Neural crest cell (in vitro differentiated cells): ENCODE data around the gene STX16. TPM values are rescaled to one million over a fixed set of nuclear protein-coding genes. Genes with fewer than 3 reads are reported as not detected.
A peak's percentile ranks its signal among the peaks of the same experiment; 100 is the strongest.

ENCODE experiments used
- DNase-seq: peaks from one replicate; pipeline ENCODE4 v3.0.0; 2021; ENCODE audit warnings: low read depth, mixed read lengths, low spot score
- H3K27ac Mint-ChIP-seq: one replicate; pipeline ENCODE4 v1.8.0; 2021; ENCODE audit warnings: mild to moderate bottlenecking, mixed read lengths; ENCODE audit not compliant: unreplicated experiment
- H3K27me3 Mint-ChIP-seq: 2 replicates; pipeline ENCODE4 v1.8.0; 2021; ENCODE audit warnings: low read depth, mild to moderate bottlenecking, mixed read lengths
- H3K36me3 Mint-ChIP-seq: 2 replicates; pipeline ENCODE4 v1.8.0; 2021; ENCODE audit warnings: low read depth, mild to moderate bottlenecking, mixed read lengths
- H3K4me1 Mint-ChIP-seq: 2 replicates; pipeline ENCODE4 v1.8.0; 2021; ENCODE audit warnings: mixed read lengths
- H3K4me3 Mint-ChIP-seq: one replicate; pipeline ENCODE4 v1.8.0; 2021; ENCODE audit warnings: mild to moderate bottlenecking, mixed read lengths
- H3K9me3 Mint-ChIP-seq: 2 replicates; pipeline ENCODE4 v1.8.0; 2021; ENCODE audit warnings: mixed read lengths
- CTCF ChIP-seq: fragments of 200-600 bp; sonication (generic); conservative IDR thresholded peaks from 2 replicates; pipeline ENCODE4 v1.5.0; 2021; ENCODE audit warnings: antibody characterized with exemption, mild to moderate bottlenecking
- total RNA-seq: library from RNA; stranded (reverse); gene quantifications from 2 replicates; pipeline ENCODE4 v1.2.1, GENCODE V29; 2021

The STX16 gene
- total RNA-seq, 1 donor from 2014 or later, result 58.7 TPM

GRCh38 chr20:58715391-58715800, 64.3 kb downstream of the STX16 start:
- DNase-seq, result no peak
- TF ChIP-seq CTCF, result no peak
- H3K36me3 Mint-ChIP-seq, result no peaks in the 10 kb centered on the region
- no peaks in the 10 kb centered on the region for H3K9me3 Mint-ChIP-seq
- H3K4me1 Mint-ChIP-seq, result peaks cover 28% of the 10 kb centered on the region
- no peak overlapping the region for H3K27ac Mint-ChIP-seq
- peaks cover 12% of the 10 kb centered on the region for H3K27me3 Mint-ChIP-seq
- H3K4me3 Mint-ChIP-seq, result no peak overlapping the region

GRCh38 chr20:58715801-58716475, 64.9 kb downstream of the STX16 start:
- DNase-seq, result no peak
- peaks cover 28% of the 10 kb centered on the region for H3K4me1 Mint-ChIP-seq
- H3K27ac Mint-ChIP-seq, result no peak overlapping the region
- peaks cover 15% of the 10 kb centered on the region for H3K27me3 Mint-ChIP-seq
- TF ChIP-seq CTCF, result no peak
- no peaks in the 10 kb centered on the region for H3K36me3 Mint-ChIP-seq
- H3K9me3 Mint-ChIP-seq, result no peaks in the 10 kb centered on the region
- no peak overlapping the region for H3K4me3 Mint-ChIP-seq

DNA sequence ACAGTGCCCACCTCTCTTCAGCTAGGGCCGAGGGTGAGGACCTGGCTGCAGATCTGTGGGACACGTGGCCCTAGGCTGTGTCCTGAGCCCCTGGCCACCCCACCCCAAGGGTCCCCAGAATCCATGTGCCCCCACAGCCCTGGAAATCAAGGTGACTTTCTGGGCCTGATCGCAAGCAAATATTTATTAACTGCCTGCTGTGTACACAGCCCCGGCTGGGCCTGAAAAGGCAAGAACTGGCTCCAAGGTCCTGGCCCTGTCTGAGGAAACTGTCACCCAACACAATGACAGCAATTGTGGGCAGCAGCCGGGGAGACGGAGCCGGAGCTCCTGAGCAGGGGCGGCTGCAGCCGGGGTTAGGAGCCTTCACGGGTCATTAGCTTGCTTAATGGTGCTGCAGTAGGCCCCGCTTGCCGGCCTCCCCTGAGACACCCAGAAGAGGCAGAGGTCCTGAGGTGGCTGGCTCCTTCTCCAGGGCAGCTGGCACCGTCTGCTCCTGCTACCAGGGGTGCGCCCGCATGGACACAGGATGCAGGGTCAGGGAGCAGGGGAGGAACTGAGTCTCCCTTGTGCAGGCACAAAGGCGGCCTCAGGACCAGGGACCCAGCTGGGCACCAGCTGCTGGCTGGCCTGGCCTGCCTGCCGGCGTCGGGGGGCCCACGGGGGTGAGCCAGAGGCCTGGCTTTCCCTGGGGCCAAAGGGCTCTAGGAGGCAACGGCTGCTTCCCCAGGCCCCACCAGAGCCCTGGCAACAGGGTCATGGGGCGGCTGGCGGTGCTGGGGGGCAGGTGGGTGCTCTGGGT, 65.6 kb downstream of the STX16 start:
- H3K27ac Mint-ChIP-seq, result peak overlapping the region; percentile 86
- no peaks in the 10 kb centered on the region for H3K36me3 Mint-ChIP-seq
- DNase-seq, result peak; percentile 63
- peaks cover 33% of the 10 kb centered on the region for H3K4me1 Mint-ChIP-seq
- TF ChIP-seq CTCF, result no peak
- no peaks in the 10 kb centered on the region for H3K9me3 Mint-ChIP-seq
- H3K27me3 Mint-ChIP-seq, result peaks cover 21% of the 10 kb centered on the region
- peak overlapping the region; percentile 76 for H3K4me3 Mint-ChIP-seq

GRCh38 chr20:58717278-58718091, 66.4 kb downstream of the STX16 start:
- Mint-ChIP-seq H3K4me1 (peaks cover 38% of the 10 kb centered on the region), H3K27ac (peak overlapping the region; percentile 86), H3K9me3 (no peaks in the 10 kb centered on the region), H3K4me3 (no peak overlapping the region), H3K27me3 (peaks cover 27% of the 10 kb centered on the region), H3K36me3 (no peaks in the 10 kb centered on the region)
- no peak for TF ChIP-seq CTCF
- DNase-seq, result no peak

- H3K4me3 Mint-ChIP-seq, result no peak overlapping the region
- H3K36me3 Mint-ChIP-seq, result no peaks in the 10 kb centered on the region
- peaks cover 44% of the 10 kb centered on the region for H3K4me1 Mint-ChIP-seq
- no peak for TF ChIP-seq CTCF
- no peak for DNase-seq
- H3K27ac Mint-ChIP-seq, result no peak overlapping the region
- H3K9me3 Mint-ChIP-seq, result no peaks in the 10 kb centered on the region
- H3K27me3 Mint-ChIP-seq, result peaks cover 33% of the 10 kb centered on the region
Observed at GRCh38 chr20:58718121-58718563, 67.1 kb downstream of the STX16 start.
